ENCODE measurements around the gene TEKT4.
"Not testable (repeated sequence)": the region's sequence is repeated elsewhere in the genome, so short reads cannot be mapped to it uniquely, and the experiment has no call there.

Gene TEKT4

DNA sequence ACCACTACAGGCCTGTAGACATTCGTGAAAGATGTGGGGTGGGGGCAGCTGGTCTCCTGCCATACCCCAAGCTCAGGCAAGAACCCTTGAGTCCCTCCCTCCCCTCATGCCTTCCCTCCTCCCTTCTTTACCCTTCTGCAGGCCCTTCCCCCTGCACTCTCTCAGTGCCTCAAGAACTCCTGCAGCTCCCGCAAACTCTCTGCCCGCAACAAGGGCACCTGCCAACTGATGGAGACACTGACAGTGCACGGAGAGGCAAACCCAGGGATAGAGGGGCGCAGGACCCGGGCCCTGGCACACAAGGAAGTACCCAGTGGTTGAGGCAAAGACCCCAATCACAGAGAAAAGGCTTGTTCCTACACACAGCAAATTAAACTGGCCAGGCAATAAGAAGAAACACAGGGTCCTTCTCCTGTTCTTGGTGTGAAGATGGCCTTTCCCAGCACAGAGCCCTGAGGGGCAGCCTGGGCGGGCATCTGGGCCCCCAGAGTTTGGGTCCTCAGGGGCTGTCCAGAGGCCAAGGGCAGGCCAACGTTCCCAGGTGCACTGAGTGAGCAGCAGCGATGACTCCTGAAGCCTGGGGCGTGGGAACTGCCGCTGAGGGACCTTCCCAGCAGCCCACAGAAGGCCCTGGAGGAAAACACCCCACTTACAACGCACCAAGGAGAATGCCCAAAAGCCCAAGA lies 1.6 kb downstream of the TEKT4 start:
- DNase-seq (ENCODE audit: insufficient read length, low spot score) (no peak), FAIRE-seq (no peak)
- no peak for TF ChIP-seq POLR2A (IDR thresholded peaks at IDR 0.05; ENCODE audit: low read depth, low read length)

DNA sequence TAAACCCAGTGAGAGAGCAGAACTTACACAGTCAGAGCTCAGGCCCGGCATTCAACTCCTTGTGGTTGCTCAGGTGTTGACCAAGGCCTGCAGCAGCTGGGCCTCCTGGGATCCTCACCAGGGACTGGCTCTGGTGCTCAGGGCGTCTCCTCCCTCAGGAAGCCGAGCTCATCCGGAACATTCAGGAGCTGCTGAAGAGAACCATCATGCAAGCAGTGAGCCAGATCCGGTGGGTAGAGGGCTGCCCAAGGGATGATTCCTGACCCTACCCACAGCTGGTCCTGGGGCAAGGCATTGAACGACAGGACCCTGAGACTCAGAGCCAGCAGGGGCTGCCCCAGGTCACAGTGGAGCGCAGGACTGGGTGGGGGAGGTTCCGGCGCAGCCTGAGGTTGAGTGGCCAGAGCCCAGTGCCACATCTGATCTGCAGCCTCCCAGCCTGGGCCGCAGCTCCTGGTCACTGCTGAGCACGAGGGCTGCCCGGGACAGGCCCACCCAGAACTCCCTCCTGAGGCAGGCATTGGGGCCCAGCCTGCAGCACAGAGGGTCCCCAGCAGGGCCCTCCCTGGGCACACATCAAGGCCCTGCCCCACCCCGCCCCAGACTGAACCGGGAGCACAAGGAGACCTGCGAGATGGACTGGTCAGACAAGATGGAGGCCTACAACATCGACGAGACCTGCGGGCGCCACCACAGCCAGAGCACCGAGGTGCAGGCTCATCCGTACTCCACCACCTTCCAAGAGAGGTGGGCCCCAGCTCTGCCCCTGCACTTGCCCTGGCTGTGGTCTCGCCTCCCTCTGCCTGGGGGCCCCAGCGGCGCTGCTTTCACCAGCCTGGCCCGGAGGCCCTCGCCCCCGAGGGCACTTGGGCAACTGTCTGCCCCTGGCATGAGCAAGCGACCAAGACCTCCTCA lies 2.4 kb downstream of the TEKT4 start:
- FAIRE-seq (no peak), DNase-seq (ENCODE audit: insufficient read length, low spot score) (no peak)
- no peak for TF ChIP-seq POLR2A (IDR thresholded peaks at IDR 0.05; ENCODE audit: low read depth, low read length)

DNA sequence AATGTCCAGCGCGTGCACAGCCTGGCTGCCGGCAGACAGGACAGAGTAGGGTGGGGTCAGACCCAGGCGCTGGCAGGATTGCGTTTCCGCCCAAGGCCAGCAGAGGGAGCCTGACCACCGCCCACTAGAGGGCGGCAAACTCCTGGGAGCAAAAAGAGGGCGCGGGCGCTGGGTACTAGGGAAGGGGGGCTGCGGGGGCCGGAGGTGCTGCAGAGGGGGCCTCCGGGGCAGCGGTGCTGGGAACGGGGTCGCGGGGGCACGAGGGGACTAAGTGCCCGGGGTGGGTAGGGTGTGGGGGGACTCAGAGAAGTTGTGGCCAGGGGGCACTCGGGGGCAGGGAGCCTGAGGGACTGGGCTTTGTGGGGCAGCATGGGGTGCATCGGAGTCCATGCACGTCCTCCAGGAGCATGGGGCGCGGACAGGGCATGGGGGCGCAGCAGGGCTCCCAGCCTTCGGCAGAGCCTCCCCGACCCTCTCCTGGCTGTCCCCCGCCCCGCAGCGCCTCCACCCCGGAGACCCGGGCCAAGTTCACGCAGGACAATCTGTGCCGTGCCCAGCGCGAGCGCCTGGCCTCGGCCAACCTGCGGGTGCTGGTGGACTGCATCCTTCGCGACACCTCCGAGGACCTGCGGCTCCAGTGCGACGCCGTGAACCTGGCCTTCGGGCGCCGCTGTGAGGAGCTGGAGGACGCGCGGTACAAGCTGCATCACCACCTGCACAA lies 3.2 kb downstream of the TEKT4 start:
- peak; percentile 83 for DNase-seq (ENCODE audit: insufficient read length, low spot score)
- no peak for TF ChIP-seq POLR2A (IDR thresholded peaks at IDR 0.05; ENCODE audit: low read depth, low read length)
- no peak for FAIRE-seq

DNA sequence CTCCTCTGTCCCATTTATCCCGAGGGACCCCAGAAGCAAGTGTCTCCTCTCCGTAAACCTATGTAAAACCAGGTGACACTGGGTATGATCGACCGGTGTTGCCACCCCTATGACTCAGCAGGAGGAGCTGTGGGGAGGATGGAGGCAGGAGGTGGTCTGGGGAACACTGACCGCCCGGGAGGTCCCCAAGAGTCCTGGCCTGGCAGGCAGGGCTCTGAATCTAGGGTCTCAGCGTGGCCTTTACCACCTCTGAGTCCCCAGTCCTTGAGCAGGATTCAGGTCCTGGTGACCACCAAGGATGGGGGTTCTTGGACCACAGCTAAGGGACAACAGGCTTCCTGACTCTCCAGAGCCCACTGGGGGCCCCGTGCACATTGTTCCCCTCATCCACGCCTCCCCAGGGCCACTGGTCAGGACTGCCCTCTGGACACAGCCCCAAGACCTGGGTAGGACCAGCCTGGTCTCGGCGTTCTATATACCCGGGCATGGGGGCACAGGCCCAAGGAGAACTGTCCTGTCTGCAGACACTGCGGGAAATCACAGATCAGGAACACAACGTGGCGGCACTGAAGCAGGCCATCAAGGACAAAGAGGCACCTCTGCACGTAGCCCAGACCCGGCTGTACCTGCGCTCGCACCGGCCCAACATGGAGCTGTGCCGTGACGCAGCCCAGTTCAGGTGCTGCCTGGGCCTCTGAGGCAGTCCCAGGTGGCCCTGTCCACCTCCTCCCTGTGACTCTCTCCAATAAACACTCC lies 4.0 kb downstream of the TEKT4 start:
- TF ChIP-seq POLR2A (IDR thresholded peaks at IDR 0.05; ENCODE audit: low read depth, low read length), result no peak
- DNase-seq (ENCODE audit: insufficient read length, low spot score) (no peak), FAIRE-seq (no peak)

DNA sequence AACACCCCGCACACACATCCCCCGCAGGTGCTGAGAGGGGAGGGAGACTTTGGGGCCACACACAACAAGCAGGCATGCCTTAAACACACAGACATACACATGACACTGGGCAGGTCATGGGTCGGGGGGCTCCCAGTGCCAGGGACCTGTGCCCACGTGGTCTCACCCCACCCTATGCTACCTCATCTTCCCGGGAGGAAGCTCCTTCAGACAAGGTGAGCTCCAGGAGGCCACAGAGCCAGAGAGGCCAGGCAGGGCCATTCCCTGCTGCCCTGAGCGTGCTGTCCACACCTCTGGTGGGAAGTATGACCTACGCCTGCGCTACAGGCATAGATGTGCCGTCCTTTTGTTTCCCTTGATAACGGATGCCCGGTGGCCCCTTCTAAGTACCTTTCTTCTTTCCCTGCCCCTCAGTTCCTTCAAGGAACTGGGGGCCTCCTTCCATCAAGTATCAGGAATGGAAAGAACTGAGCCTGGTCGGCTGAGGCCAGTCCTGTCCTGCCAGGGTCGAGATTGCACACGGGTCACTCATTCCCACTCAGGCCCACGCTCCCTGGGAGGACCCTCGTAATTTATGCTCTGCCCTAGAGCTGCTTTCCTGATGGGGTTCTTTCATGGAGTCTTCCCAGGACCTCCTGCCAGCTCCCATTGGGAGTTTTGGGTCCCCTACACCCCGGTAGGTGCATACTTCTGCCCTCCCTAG lies 4.7 kb downstream of the TEKT4 start:
- TF ChIP-seq POLR2A (IDR thresholded peaks at IDR 0.05; ENCODE audit: low read depth, low read length), result no peak
- DNase-seq (ENCODE audit: insufficient read length, low spot score) (no peak), FAIRE-seq (no peak)

DNA sequence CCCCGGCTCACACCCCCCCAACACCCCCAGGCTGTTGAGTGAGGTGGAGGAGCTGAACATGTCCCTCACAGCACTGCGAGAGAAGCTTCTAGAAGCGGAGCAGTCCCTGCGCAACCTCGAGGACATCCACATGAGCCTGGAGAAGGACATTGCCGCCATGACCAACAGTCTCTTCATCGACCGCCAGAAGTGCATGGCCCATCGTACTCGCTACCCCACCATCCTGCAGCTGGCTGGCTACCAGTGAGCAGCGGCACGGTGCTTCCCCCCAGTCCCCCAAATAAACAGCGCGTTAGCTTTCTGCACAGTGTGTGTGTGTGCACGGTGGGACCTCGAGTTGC lies 5.3 kb downstream of the TEKT4 start:
- DNase-seq (ENCODE audit: insufficient read length, low spot score) (no peak), FAIRE-seq (no peak)
- no peak for TF ChIP-seq POLR2A (IDR thresholded peaks at IDR 0.05; ENCODE audit: low read depth, low read length)

DNA sequence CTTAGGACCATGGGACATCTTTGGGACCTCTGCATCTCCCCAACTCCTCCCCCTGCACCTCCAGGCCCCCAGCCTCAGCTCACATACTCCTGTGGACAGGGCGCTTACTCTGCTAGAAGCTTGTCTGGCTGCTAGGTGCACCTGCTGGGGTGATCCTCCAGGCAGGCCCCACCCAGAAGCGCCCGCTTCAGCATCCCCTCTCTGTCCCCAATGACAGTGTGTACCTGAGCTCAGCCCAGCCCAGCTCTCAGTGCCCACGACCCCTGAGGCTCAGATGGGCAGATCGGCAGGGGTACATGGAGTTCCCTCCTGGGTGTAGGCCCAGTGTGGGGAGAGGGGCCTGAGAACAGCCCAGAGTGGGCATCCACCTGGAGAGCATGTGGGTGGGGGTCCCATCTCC lies 5.9 kb downstream of the TEKT4 start:
- FAIRE-seq, result no peak
- no peak for TF ChIP-seq POLR2A (IDR thresholded peaks at IDR 0.05; ENCODE audit: low read depth, low read length)
- DNase-seq (ENCODE audit: insufficient read length, low spot score), result no peak

DNA sequence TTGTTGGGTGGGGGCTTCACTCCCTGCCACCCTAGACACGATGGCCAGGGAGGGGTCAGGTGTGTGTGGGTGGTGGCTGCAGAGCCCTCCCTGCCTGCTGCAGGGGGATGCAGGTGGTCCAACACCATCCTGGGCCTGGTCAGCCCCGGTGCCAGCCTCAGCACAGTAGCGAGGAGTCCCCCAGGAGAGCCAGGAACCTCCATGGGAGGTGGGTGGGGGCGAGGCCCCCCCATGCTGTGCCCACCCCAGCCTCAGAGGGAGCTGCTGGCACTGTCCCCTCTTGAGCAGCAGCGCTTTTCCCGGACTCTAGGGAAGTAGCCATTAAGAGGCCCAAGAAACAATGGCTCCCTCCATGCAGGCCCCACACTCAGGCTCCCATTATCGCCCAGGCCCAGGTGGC lies 7.3 kb downstream of the TEKT4 start:
- not testable (repeated sequence) for FAIRE-seq; DNase-seq (ENCODE audit: insufficient read length, low spot score)

DNA sequence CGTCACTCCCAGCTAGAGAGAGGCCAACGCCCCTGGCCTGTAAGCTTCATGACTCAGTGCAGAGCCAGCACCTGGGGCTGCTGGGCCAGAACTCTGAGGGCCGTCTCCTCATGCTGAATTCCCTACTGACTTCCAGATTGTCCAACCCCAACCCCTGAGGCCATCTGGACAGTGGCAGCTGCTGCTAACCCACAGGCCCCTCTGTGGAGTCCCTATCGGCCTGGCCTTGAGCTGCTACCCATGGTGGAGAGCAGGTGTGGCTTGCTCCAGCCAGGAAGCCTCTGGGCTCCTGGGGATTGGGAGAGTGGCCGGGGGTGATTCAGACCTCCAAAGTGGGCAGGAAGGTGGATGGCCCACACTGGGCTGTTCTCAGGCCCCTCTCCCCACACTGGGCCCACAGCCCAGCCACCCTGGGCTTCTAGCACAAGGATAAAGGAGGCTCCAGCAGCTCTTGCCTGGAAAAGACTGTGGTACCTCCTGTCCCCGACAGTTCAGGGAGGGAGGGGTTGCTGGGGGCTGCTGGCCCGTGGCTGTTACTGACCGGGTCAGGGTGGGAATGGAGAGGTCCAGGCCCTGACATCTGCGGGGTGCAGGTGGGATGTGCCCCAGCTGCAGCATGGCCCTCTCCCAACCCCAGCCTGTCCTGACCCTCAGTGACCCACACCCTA lies 8.2 kb downstream of the TEKT4 start:
- no peak for DNase-seq (ENCODE audit: insufficient read length, low spot score)
- no peak for TF ChIP-seq POLR2A (IDR thresholded peaks at IDR 0.05; ENCODE audit: low read depth, low read length)
- FAIRE-seq, result no peak

DNA sequence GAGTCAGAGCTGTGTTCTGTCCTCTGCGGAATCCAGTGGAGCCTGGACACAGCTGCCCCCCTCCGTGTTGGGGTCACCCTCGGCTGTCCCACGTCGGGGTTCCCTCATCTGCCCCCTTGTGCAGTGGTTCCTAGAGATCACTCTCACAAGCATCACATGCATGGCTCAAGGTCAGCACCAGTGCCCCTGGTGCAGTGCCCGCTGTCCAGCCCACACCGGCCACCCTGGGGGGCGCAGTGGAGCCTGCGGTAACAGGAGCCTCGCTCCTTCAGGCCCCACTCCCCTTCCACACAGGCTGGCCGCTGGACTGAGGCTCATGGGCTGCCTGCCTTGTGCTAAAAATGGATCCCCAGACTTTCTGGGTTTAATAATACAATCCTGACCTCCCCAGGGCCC lies 8.8 kb downstream of the TEKT4 start:
- no peak for FAIRE-seq
- no peak for DNase-seq (ENCODE audit: insufficient read length, low spot score)
- no peak for TF ChIP-seq POLR2A (IDR thresholded peaks at IDR 0.05; ENCODE audit: low read depth, low read length)

DNA sequence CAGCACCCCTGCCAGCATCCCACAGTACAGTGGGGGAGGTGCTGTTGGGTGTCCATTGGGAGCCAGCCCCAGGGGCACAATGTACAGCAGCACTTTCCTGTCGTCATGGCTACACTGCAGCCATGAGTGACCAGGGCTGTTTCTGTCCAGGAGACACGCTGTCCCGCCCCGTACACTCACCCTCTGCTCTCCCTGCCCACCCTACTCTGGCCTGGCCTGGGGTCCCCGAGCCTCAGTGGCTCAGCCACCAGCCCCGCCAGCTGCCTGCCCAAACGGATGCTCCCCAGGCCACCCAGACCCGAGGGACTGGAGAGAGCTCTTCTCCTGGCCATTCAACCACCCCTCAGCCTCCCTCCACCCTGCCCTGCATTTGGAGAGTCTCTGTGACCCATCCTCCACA lies 9.3 kb downstream of the TEKT4 start:
- no peak for TF ChIP-seq POLR2A (IDR thresholded peaks at IDR 0.05; ENCODE audit: low read depth, low read length)
- DNase-seq (ENCODE audit: insufficient read length, low spot score), result no peak
- no peak for FAIRE-seq

DNA sequence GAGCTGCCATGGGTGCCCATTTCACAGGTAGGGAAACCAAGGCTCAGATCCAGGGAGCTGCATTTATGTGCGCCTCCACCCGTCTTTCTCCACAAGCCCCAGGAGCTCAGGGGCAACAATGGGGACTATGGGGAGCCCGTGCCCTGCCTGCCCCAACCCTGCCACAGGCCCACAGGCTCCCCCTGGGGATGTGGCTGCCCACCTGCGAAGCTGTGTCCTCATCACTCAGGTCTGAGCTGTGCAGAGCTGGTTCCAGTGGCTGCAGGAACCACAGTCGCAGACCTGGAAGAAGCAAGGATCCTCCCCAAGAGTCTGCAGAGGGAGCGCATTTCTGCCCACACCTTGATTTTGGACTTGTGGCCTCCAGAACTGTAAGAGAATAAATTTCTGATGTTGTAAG lies 9.8 kb downstream of the TEKT4 start:
- FAIRE-seq, result no peak
- no peak for TF ChIP-seq POLR2A (IDR thresholded peaks at IDR 0.05; ENCODE audit: low read depth, low read length)
- no peak for DNase-seq (ENCODE audit: insufficient read length, low spot score)

DNA sequence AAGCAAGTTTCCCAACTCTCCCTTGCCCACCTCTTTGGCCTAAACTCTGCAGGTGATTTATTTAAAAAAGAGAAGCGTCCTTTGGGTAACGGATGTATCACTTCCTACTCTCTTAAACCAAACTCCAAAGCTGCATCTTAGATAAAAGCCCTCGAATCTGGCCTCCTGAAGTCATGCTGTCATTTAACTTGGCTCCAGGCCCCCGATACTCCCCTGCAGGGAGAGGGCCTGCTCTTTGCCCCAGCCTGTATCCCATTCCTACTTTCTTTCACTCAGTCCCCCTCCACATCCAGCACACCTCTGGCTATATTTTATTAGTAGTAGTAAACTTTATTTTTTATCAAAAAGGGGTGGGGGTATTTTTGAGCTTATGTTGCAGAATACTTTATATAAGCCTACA lies 19.0 kb downstream of the TEKT4 start:
- FAIRE-seq (no peak), DNase-seq (ENCODE audit: insufficient read length, low spot score) (no peak)
- TF ChIP-seq POLR2A (IDR thresholded peaks at IDR 0.05; ENCODE audit: low read depth, low read length), result no peak

DNA sequence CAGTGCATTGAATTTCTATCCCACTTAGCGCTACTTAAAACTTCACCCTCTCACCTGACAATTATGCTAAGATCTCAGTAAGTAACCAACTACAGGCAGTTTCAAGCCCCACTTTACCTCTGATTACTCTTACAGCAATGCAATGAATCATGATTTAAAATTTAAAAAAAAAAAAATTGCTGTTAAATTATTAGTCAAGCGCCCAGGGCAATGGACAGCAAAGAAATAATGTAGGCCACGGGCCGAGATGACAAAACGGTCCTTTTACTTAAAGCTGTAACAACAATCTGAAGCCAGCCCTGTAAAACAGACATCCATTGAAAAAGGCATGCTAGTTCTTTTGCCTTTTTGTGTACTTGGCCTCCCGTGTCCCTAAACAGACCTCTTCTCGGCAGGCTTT lies 24.0 kb downstream of the TEKT4 start:
- FAIRE-seq; DNase-seq (ENCODE audit: insufficient read length, low spot score): not testable (repeated sequence)

DNA sequence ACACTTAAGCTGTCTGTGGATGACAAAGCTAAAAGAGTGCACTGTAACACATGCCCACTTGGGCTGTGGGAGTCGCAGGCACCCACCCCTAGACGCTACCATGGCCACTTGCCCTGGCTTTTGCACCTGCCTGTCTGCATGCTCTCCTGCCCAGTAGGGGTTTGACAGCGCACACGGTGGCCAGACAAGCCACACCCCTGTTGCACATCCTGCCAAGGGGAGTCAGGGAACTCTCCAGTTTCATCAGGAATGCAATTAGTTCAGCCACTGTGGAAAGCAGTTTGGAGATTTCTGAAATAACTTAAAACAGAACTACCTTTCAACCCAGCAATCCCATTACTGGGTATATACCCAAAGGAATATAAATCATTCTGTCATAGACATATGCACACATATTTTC lies 35.7 kb downstream of the TEKT4 start:
- FAIRE-seq; DNase-seq (ENCODE audit: insufficient read length, low spot score): not testable (repeated sequence)

Measured in H54 (cell line).